WTC11 (cell line): ENCODE results near the gene PXDC1. TPM values are rescaled to one million over a fixed set of nuclear protein-coding genes. Genes with fewer than 3 reads are reported as not detected.

ENCODE experiments used
- ATAC-seq: fragments of 200-7000 bp; cut with Tn5 transposase; 2 replicates; pipeline ENCODE4 v1.10.0; 2021; ENCODE audit warnings: mild to moderate bottlenecking, moderate library complexity
- CTCF ChIA-PET: fragments of 300-600 bp; sonication (Branson Sonifier 250); formaldehyde crosslinking; loops from one replicate; lab custom pipeline; 2021; ENCODE audit warnings: antibody characterized with exemption; lab: Charles Lee
- POLR2A ChIA-PET: fragments of 350-600 bp; sonication (Branson Sonifier 250); formaldehyde crosslinking; loops from one replicate; lab custom pipeline; 2021; ENCODE audit warnings: antibody characterized with exemption; lab: Charles Lee
- DNase-seq: peaks from one replicate; pipeline ENCODE4 v3.0.0; 2021; ENCODE audit warnings: low spot score
- H3K27ac Mint-ChIP-seq: 2 replicates; pipeline ENCODE4 v1.8.0; 2021; ENCODE audit warnings: mixed read lengths
- H3K27me3 Mint-ChIP-seq: 2 replicates; pipeline ENCODE4 v1.8.0; 2021; ENCODE audit warnings: low read depth, mild to moderate bottlenecking, moderate library complexity, mixed read lengths
- H3K36me3 Mint-ChIP-seq: 2 replicates; pipeline ENCODE4 v1.8.0; 2021; ENCODE audit warnings: mixed read lengths
- H3K4me1 Mint-ChIP-seq: 2 replicates; pipeline ENCODE4 v1.8.0; 2022; ENCODE audit warnings: mixed read lengths
- H3K4me3 Mint-ChIP-seq: 2 replicates; pipeline ENCODE4 v1.8.0; 2021; ENCODE audit warnings: mild to moderate bottlenecking, moderate library complexity, mixed read lengths
- H3K9me3 Mint-ChIP-seq: 2 replicates; pipeline ENCODE4 v1.8.0; 2021; ENCODE audit warnings: mixed read lengths
- AR ChIP-seq: fragments of 250-450 bp; sonication (Bioruptor Pico); IDR thresholded peaks from 2 replicates; pipeline ENCODE4 v1.9.0; 2021; ENCODE audit warnings: mild to moderate bottlenecking
- ATF6 ChIP-seq: sonication (generic); formaldehyde crosslinking; IDR thresholded peaks from 2 replicates; pipeline ENCODE4 v1.8.1; 2023; ENCODE audit warnings: mild to moderate bottlenecking, missing genetic modification reagents
- E2F1 ChIP-seq: sonication (generic); formaldehyde crosslinking; IDR thresholded peaks from 2 replicates; pipeline ENCODE4 v1.8.0; 2022; ENCODE audit warnings: mild to moderate bottlenecking, missing genetic modification reagents
- ELF4 ChIP-seq: sonication (generic); formaldehyde crosslinking; IDR thresholded peaks from 2 replicates; pipeline ENCODE4 v1.8.1; 2022; ENCODE audit warnings: low read depth, mild to moderate bottlenecking, moderate library complexity, missing genetic modification reagents
- ETV6 ChIP-seq: sonication (generic); formaldehyde crosslinking; IDR thresholded peaks from 2 replicates; pipeline ENCODE4 v1.8.1; 2022; ENCODE audit warnings: mild to moderate bottlenecking, missing genetic modification reagents
- FOXK1 ChIP-seq: sonication (generic); formaldehyde crosslinking; IDR thresholded peaks from 2 replicates; pipeline ENCODE4 v1.8.0; 2022; ENCODE audit warnings: mild to moderate bottlenecking, moderate library complexity, missing genetic modification reagents
- HMGXB4 ChIP-seq: sonication (generic); formaldehyde crosslinking; IDR thresholded peaks from 2 replicates; pipeline ENCODE4 v1.8.1; 2023; ENCODE audit warnings: mild to moderate bottlenecking, moderate library complexity, missing genetic modification reagents
- MYBL2 ChIP-seq: sonication (generic); formaldehyde crosslinking; IDR thresholded peaks from 2 replicates; pipeline ENCODE4 v1.8.1; 2023; ENCODE audit warnings: mild to moderate bottlenecking, moderate library complexity, missing genetic modification reagents
- NFATC4 ChIP-seq: fragments of 250-450 bp; sonication (Bioruptor Pico); IDR thresholded peaks from 2 replicates; pipeline ENCODE4 v1.9.0; 2021; ENCODE audit warnings: mild to moderate bottlenecking
- NFE2L1 ChIP-seq: sonication (generic); formaldehyde crosslinking; IDR thresholded peaks from 2 replicates; pipeline ENCODE4 v1.8.1; 2023; ENCODE audit warnings: missing genetic modification reagents
- NR1H2 ChIP-seq: sonication (generic); formaldehyde crosslinking; IDR thresholded peaks from 2 replicates; pipeline ENCODE4 v1.9.0; 2021; ENCODE audit warnings: mild to moderate bottlenecking, moderate library complexity, missing genetic modification reagents
- NR3C1 ChIP-seq: sonication (generic); formaldehyde crosslinking; conservative IDR thresholded peaks from 2 replicates; pipeline ENCODE4 v1.8.1; 2023; ENCODE audit warnings: low read depth, mild to moderate bottlenecking, missing genetic modification reagents
- STAT6 ChIP-seq: sonication (generic); formaldehyde crosslinking; conservative IDR thresholded peaks from 2 replicates; pipeline ENCODE4 v1.8.1; 2023; ENCODE audit warnings: mild to moderate bottlenecking, low read depth, missing genetic modification reagents, moderate library complexity
- USF2 ChIP-seq: sonication (generic); formaldehyde crosslinking; IDR thresholded peaks from 2 replicates; pipeline ENCODE4 v1.8.1; 2023; ENCODE audit warnings: mild to moderate bottlenecking, missing genetic modification reagents, moderate library complexity
- ZBTB21 ChIP-seq: sonication (generic); formaldehyde crosslinking; IDR thresholded peaks from 2 replicates; pipeline ENCODE4 v1.8.1; 2023; ENCODE audit warnings: mild to moderate bottlenecking, missing genetic modification reagents, borderline replicate concordance
- ZNF121 ChIP-seq: sonication (generic); formaldehyde crosslinking; IDR thresholded peaks from 2 replicates; pipeline ENCODE4 v1.8.0; 2023; ENCODE audit warnings: missing genetic modification reagents
- ZNF281 ChIP-seq: sonication (generic); formaldehyde crosslinking; IDR thresholded peaks from 2 replicates; pipeline ENCODE4 v1.8.0; 2023; ENCODE audit warnings: mild to moderate bottlenecking, missing genetic modification reagents
- ZNF423 ChIP-seq: fragments of 250-450 bp; sonication (Bioruptor Pico); IDR thresholded peaks from 2 replicates; pipeline ENCODE4 v2.1.2; 2022; ENCODE audit warnings: mild to moderate bottlenecking, moderate library complexity
- total RNA-seq: library from RNA; stranded (reverse); gene quantifications from 3 replicates; pipeline ENCODE4 v1.2.3, GENCODE V29; 2021

PXDC1 gene
- total RNA-seq, 1 experiment from 2014 or later = 3.3 TPM

- TF ChIP-seq NR1H2 (no peak), AR (CRISPR knock-in tag) (no peak), E2F1 (CRISPR knock-in tag) (no peak), ETV6 (no peak), ELF4 (CRISPR knock-in tag) (no peak), USF2 (CRISPR knock-in tag) (no peak)
Observed at GRCh38 chr6:3719462-3720308, 31.8 kb downstream of the PXDC1 start (continued).

GRCh38 chr6:3718407-3718806 lies 33.1 kb downstream of the PXDC1 start:
- Mint-ChIP-seq H3K4me1 (peaks cover 28% of the 10 kb centered on the region), H3K36me3 (peaks cover 18% of the 10 kb centered on the region), H3K27ac (no peak overlapping the region), H3K27me3 (no peaks in the 10 kb centered on the region; the same call in 1 of the 2 replicates)
- no peak for DNase-seq
- ATAC-seq = no peak
- no peak for TF ChIP-seq FOXK1
- no peak for TF ChIP-seq NR3C1 (CRISPR knock-in tag)
- no peak for TF ChIP-seq ATF6 (CRISPR knock-in tag)
- TF ChIP-seq NFATC4 (CRISPR knock-in tag) = no peak
- TF ChIP-seq, all 79 proteins: peak for 0
- ChIA-PET POLR2A (no interaction called here), CTCF (no interaction called here)
- Mint-ChIP-seq H3K4me3 (no peak overlapping the region), H3K9me3 (peaks cover 16% of the 10 kb centered on the region)

GRCh38 chr6:3715285-3715684 lies 36.2 kb downstream of the PXDC1 start:
- POLR2A ChIA-PET = interaction anchor here (0.6 kb wide), 1 partner anchor 34 kb away, joined by 3 read pairs; no protein-coding TSS in a partner anchor
- Mint-ChIP-seq H3K27ac (no peak overlapping the region), H3K9me3 (peaks cover 16% of the 10 kb centered on the region), H3K36me3 (peaks cover 7% of the 10 kb centered on the region), H3K4me1 (peaks cover 11% of the 10 kb centered on the region), H3K4me3 (no peak overlapping the region), H3K27me3 (no peaks in the 10 kb centered on the region; the same call in 1 of the 2 replicates)
- ATAC-seq (no peak), DNase-seq (no peak)
- CTCF ChIA-PET = no interaction called here
- no peak for TF ChIP-seq HMGXB4 (CRISPR knock-in tag)
- TF ChIP-seq ETV6 = no peak
- TF ChIP-seq ZNF281 = no peak
- no peak for TF ChIP-seq NFE2L1 (CRISPR knock-in tag)
- no peak for TF ChIP-seq STAT6 (CRISPR knock-in tag)
- no peak for TF ChIP-seq MYBL2
- no peak for TF ChIP-seq ZNF121 (CRISPR knock-in tag)
- TF ChIP-seq ZNF423 (CRISPR knock-in tag) = no peak
- TF ChIP-seq ZBTB21 (CRISPR knock-in tag) = no peak
